ENCODE data around the gene AGMO.

DNA sequence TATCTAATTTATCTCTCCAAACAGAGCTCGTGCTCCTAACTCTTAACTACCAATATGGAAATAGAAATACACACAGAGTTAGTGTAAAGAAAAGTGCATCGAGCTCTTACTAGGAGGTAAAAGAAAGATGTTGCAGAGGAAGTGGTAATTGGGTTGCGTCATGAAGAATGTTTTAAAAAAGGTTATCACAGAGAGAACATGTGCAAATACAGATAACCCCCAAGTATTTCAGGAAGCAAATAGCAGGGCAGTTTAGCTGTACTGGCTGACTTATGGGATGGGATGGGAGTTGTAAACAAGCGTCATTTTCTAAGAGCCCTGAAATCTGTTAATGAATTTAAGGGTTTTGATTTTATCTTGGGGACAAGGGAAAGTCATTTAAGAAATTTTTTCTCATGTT lies 153.9 kb downstream of the AGMO start:
- TF ChIP-seq, protein P1, sequence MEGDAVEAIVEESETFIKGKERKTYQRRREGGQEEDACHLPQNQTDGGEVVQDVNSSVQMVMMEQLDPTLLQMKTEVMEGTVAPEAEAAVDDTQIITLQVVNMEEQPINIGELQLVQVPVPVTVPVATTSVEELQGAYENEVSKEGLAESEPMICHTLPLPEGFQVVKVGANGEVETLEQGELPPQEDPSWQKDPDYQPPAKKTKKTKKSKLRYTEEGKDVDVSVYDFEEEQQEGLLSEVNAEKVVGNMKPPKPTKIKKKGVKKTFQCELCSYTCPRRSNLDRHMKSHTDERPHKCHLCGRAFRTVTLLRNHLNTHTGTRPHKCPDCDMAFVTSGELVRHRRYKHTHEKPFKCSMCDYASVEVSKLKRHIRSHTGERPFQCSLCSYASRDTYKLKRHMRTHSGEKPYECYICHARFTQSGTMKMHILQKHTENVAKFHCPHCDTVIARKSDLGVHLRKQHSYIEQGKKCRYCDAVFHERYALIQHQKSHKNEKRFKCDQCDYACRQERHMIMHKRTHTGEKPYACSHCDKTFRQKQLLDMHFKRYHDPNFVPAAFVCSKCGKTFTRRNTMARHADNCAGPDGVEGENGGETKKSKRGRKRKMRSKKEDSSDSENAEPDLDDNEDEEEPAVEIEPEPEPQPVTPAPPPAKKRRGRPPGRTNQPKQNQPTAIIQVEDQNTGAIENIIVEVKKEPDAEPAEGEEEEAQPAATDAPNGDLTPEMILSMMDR (conservative IDR thresholded peaks at IDR 0.05; ENCODE audit: low read depth in 2 of 2), result no peak
- TF ChIP-seq EZH2phosphoT487 (IDR thresholded peaks at IDR 0.05; ENCODE audit: unreplicated experiment), result no peak
- TF ChIP-seq, protein P2, sequence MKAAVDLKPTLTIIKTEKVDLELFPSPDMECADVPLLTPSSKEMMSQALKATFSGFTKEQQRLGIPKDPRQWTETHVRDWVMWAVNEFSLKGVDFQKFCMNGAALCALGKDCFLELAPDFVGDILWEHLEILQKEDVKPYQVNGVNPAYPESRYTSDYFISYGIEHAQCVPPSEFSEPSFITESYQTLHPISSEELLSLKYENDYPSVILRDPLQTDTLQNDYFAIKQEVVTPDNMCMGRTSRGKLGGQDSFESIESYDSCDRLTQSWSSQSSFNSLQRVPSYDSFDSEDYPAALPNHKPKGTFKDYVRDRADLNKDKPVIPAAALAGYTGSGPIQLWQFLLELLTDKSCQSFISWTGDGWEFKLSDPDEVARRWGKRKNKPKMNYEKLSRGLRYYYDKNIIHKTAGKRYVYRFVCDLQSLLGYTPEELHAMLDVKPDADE (IDR thresholded peaks at IDR 0.05), result no peak
- TF ChIP-seq EZH2 (IDR thresholded peaks at IDR 0.05; ENCODE audit: low read depth, unreplicated experiment), result no peak
- no peak for TF ChIP-seq CREB1 (CRISPR knock-in tag; IDR thresholded peaks at IDR 0.05; ENCODE audit: low read depth)
